8988T (cell line): ENCODE results near the gene CCNT1.
"Not testable (repeated sequence)": the region's sequence is repeated elsewhere in the genome, so short reads cannot be mapped to it uniquely, and the experiment has no call there.

Source experiments
- DNase-seq: peaks from one replicate; pipeline ENCODE4 v3.0.0; 2011

The CCNT1 gene

DNA sequence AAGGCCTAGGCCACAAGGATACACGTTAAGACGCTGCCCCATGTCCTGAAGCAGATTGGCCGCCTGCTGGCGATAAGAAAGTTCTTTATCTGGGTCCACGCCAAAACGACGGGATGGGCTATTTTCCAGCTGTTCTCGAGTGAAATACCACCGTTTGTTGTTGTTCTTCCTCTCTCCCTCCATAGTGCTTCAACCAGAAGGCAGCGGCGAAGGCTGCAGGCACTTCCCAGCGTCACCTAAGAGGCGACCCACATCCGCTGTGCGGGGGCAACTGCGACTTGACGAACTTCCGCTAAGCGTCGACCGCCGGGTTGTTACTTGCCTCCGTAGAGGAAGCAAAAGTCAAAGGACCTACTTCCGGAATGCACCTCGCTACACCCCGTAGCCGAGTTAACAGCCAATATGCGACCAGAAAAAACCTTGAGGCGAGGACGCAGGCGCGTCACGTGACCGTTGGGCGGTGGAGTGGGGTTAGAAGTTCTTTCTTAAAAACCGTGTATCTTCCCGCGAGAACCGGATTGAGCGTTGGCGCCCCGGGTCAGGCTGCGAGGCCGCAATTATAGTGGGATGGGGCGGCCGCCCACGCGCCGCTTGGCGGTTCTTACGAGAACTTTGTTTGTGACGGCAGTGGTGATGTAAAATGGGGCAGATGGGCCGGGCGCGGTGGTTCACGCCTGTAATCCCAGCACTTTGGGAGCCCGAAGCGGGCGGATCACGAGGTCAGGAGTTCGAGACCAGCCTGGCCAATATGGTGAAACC lies at the start of gene CCNT1:
Gene CCNT1, minus strand, starts transcription at position 215 of the 759 bp plus-strand sequence. Its CDS starts 32 bp downstream, at position 183.
- peak; percentile 91 for DNase-seq

- no peak for DNase-seq
These were observed 49.3 kb upstream of the CCNT1 start for GRCh38 chr12:48765753-48766162.

DNA sequence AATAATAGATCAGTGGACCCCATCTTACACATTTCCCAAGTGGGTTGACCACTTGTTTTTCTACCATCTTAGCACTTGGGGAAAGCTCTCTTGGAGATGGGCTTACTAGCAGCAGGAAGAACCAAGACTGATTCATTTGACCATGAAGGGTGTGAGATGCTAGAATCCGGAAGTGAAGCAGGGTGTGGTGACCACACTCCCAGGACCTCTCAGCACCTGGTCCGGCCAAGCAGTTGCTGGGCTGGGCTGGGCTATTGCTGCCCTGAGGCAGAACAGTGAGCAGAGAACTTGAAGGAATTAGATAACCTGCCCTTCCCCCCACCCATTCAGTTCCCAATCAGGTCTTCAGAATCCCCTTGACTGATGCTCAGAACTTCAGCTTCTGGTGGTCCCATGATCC lies 48.0 kb upstream of the CCNT1 start:
- no peak for DNase-seq

- no peak for DNase-seq
These were observed 42.2 kb upstream of the CCNT1 start for GRCh38 chr12:48758737-48759136.

GRCh38 chr12:48758186-48758585 lies 41.7 kb upstream of the CCNT1 start:
- no peak for DNase-seq

DNA sequence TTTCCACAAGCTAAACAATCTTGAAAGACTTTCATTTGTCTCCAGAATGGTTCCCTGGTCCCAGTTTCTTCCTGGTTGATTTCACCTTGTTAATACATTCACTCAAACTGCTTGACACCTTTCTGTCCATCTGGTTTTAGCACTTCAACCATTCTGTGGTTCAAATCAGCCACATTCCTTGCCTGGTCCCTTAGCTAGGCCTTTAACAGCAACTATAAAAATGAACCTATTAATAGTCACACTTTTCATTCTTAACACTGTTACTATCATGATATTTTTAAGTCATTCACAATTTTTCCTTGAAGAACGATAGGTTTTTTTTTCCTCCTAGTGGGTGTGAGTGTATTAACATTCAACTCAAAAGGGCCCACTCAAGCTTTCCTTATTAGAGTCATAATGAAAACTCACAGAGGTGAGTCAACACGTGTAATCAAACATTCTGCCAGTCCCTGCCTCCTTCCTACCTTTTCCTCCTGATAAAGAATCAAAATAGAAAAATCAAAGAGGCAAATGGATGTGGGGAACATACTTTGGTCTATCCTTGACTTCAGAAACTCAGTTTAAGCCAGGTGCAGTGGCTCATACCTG lies 34.4 kb upstream of the CCNT1 start:
- DNase-seq = no peak

DNA sequence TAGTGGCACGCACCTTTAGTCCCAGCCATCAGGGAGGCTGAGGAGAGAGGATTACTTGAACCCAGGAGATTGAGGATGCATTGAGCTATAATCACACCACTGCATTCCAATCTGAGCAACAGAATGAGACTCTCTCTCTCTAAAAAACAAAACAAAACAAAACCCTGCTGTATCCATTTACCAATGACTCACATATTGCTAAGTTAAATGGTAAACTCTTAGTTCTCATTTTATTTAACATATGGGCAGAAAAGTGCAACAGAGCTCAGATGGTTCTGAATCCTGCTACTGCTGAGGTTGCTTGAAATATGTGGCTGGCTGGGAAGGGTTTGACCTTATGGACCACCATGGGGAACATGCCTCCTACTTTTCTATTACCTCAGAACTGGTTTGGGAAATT lies 33.7 kb upstream of the CCNT1 start:
- no peak for DNase-seq

- DNase-seq = no peak
These were observed 27.9 kb upstream of the CCNT1 start for GRCh38 chr12:48744251-48745008.

DNA sequence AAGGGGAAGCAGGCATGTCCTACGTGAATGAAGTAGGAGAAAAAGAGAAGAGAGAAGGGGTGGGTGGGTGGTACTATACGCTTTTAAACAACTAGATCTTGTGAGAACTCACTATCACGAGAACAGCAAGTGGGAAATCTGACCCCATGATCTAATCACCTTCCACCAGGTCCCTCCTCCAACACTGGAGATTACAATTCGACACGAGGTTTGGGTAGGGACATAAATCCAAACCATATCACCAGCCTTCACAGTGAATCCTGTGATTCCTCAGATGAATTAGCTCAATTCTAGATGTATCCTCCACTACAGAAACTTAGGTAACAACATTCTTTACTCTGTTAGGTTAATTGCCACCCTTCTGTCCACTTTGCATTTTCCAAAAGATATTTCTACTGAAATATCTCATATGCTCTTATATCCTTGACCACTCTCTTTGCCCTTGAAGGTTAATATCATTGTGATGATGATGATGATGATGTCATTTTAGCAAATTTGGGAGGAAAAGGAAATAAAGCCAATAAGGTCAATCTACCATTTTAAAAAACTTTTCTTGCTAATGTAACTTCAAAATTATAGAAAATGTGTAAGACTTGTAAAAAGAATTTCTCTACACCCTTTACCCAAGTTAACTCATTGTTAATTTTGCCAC lies 23.2 kb upstream of the CCNT1 start:
- DNase-seq = no peak

DNA sequence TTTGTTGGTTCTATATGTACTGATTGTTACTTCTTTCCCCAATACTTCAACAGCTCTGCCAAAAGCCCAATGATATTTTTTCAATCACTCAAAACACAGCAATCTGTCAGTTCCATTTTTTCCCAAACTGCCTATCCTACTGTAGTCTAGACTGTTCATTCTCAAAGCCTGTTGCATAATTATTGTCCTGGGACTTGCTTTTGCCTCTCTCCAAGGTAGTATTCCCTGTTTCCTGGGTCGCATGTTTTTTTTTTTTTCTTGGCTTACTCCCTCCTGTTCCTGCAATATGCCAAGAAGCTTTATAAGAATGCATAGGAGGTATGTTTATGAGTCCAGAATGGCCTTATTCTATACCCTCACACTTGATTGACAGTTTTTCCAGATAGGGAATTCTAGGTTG lies 19.9 kb upstream of the CCNT1 start:
- DNase-seq = no peak

GRCh38 chr12:48728807-48729206 lies 12.3 kb upstream of the CCNT1 start:
- no peak for DNase-seq

- not testable (repeated sequence) for DNase-seq
These were observed 4.2 kb upstream of the CCNT1 start for GRCh38 chr12:48720737-48721136.

- DNase-seq = not testable (repeated sequence)
These were observed 3.7 kb upstream of the CCNT1 start for GRCh38 chr12:48720171-48720570.

- DNase-seq = not testable (repeated sequence)
These were observed 2.5 kb upstream of the CCNT1 start for GRCh38 chr12:48719002-48719401.

DNA sequence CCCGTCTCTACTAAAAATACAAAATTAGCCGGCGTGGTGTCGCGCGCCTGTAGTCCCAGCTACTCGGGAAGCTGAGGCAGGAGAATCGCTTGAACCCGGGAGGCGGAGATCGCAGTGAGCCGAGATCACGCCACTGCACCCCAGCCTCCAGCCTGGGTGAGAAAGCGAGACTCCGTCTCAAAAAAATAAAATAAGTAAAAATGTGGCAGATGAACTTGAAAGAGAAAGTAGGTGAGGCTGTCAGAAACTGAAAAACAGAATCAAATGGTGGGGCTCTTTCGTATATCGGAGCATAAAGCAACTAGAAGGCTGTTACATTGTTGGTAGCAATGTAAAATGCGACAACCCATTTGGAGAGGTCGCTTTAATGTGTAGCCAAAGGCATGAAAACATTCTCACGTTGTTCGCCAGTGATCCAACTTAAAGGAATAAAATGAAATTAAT lies 767 bp upstream of the CCNT1 start:
- DNase-seq = no peak

DNA sequence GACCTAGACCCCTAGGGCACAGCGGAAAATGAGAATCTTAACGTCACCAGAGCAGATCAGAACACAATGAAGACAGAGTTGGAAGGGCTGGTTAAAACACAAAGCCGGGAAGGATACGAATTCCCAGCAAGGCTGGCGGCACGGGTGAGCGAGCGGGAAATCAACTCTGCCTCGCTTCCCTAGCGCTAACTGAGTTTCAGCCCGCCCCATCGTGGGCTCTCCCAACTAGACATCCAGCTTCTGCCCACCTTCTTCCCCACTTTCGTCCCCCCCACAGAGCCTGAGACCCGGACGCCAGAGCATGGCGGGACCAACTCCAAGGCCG lies 377 bp downstream of the CCNT1 start:
- no peak for DNase-seq

- DNase-seq = no peak
These were observed 4.3 kb downstream of the CCNT1 start for GRCh38 chr12:48712209-48712608.

GRCh38 chr12:48698822-48699221 lies 17.7 kb downstream of the CCNT1 start:
- not testable (repeated sequence) for DNase-seq

DNA sequence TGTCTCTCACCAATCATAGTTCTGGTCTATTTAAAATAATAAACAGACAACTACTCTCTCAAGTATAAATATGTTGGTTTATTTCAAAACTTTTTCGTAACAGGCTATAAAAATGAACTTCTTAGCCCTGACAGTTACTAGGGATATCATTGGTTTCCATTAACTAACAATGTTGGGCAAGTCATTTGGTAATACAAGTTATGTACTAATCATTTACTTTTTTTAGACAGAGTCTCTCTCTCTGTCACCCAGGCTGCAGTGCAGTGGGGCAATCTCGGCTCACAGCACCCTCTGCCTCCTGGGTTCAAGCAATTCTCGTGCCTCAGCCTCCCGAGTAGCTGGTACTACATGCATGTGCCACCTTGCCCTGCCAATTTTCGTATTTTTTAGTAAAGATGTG lies 19.9 kb downstream of the CCNT1 start:
- DNase-seq = no peak

DNA sequence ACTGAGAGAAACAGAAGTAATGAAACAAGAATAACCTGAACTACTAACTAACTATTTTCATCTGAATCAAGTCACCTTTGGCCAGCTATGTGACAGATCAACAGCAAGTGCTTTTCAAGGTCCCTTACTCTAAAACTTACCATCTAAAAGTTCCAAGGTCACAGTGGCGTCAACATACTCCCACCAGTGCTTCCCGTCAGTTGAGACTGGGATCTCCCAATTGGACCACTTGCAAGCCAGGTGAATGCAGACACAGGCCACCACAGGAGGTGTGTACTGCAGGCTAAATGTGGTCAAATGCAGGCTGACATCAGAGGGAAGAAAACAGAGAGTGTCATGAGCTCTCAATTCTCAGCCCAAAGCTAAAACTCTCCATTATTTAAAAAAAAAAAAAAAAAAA lies 20.6 kb downstream of the CCNT1 start:
- no peak for DNase-seq

DNA sequence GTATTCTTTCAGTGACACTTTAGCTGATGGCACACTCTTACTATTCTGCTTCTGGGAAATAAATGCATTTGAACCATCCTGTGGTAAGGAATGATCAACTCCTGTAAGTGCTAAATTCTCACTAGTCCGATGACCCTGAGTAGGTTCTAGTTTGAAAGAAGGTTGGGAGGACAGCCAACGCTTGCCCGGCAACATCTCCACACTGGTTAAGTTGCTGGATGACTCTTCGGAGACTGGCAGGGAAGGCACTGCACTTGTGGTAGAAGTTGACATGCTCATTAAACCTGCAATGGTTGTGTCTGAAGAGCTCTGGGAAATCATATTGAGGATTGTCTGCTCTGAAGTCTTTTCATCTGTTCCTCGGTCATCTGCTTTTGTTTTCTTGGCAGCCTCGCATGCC lies 22.5 kb downstream of the CCNT1 start:
- no peak for DNase-seq

DNA sequence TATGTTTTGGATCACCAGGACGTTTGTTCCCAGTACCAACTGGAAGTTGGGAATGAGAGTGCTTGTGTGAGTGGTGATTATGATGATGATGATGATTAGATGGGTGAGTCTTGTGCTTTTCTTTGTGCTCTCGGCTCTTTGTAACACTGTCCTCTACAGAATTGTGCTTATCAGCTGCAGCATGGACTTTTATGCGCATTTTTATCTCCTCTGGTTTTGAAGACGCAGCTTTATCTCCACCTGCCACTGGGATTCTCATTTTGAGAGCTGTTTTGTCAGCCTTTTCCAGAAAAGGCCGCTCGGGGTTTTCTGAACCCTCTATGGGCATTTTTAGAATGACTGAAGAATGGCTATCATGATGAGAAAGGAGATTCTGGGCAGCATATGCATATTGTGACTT lies 22.9 kb downstream of the CCNT1 start:
- no peak for DNase-seq

DNA sequence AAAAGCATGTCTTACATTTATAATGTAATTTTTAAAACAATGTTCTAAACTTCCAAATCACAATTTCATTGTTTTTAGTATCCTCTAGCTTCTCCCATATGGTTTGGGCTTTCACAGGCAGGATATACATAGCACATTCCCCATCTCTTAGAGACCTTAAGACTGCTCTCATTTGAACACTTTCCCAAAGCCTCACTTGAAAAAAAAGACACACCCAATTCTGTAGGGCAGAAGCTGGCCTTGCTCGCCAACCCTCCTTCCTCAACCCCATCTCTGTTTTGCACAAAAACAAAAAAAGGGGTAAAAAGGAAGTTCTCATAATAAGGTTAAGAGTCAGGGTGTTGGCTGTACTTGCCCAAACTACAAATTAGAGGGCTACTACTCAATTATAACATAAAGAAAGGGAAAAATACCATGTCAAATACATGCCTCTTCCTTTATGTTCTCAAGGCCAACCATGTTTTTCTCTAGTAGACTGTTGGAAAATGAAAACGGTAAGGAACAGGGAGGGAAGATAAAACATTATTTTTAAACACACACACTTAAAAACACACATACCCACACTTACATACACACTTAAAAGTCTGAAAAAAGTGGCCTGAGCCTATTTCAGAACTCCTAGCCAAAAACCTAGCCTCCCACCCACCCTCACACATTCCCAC lies 24.6 kb downstream of the CCNT1 start:
- DNase-seq = no peak
